HEK293 (cell line): ENCODE results near the gene ATXN2.

ENCODE experiments used
- CTCF ChIA-PET: fragments of 350-600 bp; formaldehyde crosslinking; extraction: SDS; loops from one replicate; lab custom pipeline; 2021; ENCODE audit warnings: antibody characterized with exemption; lab: Yijun Ruan, JAX
- POLR2A ChIA-PET: fragments of 300-600 bp; formaldehyde crosslinking; extraction: SDS; loops from one replicate; lab custom pipeline; 2020; ENCODE audit warnings: antibody characterized with exemption, inconsistent platforms; lab: Yijun Ruan, JAX
- H3K27ac ChIP-seq: fragments of 200-500 bp; sonication (Bioruptor generic); 2 replicates; pipeline ENCODE4 v1.5.1; 2014; ENCODE audit warnings: low read depth, low read length, control low read depth, inconsistent platforms; ENCODE audit errors: extremely low read depth
- H3K36me3 ChIP-seq, 2 experiments: fragments of 200-500 bp in 1 of 2; sonication (Bioruptor generic) in 1 of 2; 1 replicate in 1 of 2; 2 replicates in 1 of 2; pipeline ENCODE4 v1.5.1; 2014 to 2017; ENCODE audit warnings: inconsistent platforms in 2 of 2, low read length in 2 of 2; ENCODE audit not compliant: control insufficient read depth in 2 of 2, insufficient read depth in 1 of 2
- H3K4me1 ChIP-seq: fragments of 200-500 bp; sonication (Bioruptor generic); 2 replicates; pipeline ENCODE4 v1.5.1; 2014; ENCODE audit warnings: mild to moderate bottlenecking, low read length, inconsistent platforms; ENCODE audit not compliant: control insufficient read depth, insufficient read depth
- H3K4me3 ChIP-seq: 2 replicates; pipeline ENCODE4 v1.5.1; 2011; ENCODE audit warnings: low read depth, mild to moderate bottlenecking, control low read depth, low read length, moderate library complexity
- H3K9me3 ChIP-seq: fragments of 200-500 bp; sonication (Bioruptor generic); 2 replicates; pipeline ENCODE4 v1.5.1; 2014; ENCODE audit warnings: low read depth, low read length, inconsistent platforms; ENCODE audit not compliant: control insufficient read depth, insufficient read depth
- HOXA7 ChIP-seq: sonication (generic); formaldehyde crosslinking; IDR thresholded peaks from 2 replicates; pipeline ENCODE4 v1.8.1; 2022; ENCODE audit warnings: missing genetic modification reagents, borderline replicate concordance
- KLF8 ChIP-seq: fragments of 450-650 bp; formaldehyde crosslinking; IDR thresholded peaks from 2 replicates; pipeline ENCODE4 v1.5.1; 2016; ENCODE audit warnings: missing biosample characterization, missing genetic modification characterization
- OVOL3 ChIP-seq: fragments of 450-650 bp; formaldehyde crosslinking; IDR thresholded peaks from 2 replicates; pipeline ENCODE4 v1.5.1; 2016; ENCODE audit warnings: missing biosample characterization, missing genetic modification characterization
- PRDM6 ChIP-seq: fragments of 450-650 bp; formaldehyde crosslinking; IDR thresholded peaks from 2 replicates; pipeline ENCODE4 v1.5.1; 2017; ENCODE audit warnings: missing biosample characterization, missing genetic modification characterization
- SALL2 ChIP-seq: fragments of 450-650 bp; formaldehyde crosslinking; IDR thresholded peaks from 2 replicates; pipeline ENCODE4 v1.5.0; 2017; ENCODE audit warnings: missing biosample characterization, mild to moderate bottlenecking, missing genetic modification characterization, borderline replicate concordance
- SCRT2 ChIP-seq: fragments of 450-650 bp; formaldehyde crosslinking; IDR thresholded peaks from 2 replicates; pipeline ENCODE4 v1.5.1; 2016; ENCODE audit warnings: missing biosample characterization, missing genetic modification characterization
- SETDB1 ChIP-seq: IDR thresholded peaks from one replicate; pipeline ENCODE4 v1.6.1; 2017; ENCODE audit warnings: mild to moderate bottlenecking, low read length, moderate library complexity, mixed read lengths; ENCODE audit not compliant: insufficient read length
- TRIM28 ChIP-seq: IDR thresholded peaks from 2 replicates; pipeline ENCODE4 v1.6.1; 2011; ENCODE audit warnings: low read length, control low read depth, borderline replicate concordance
- ZBTB21 ChIP-seq: fragments of 450-650 bp; formaldehyde crosslinking; IDR thresholded peaks from 2 replicates; pipeline ENCODE4 v1.5.1; 2017; ENCODE audit warnings: missing biosample characterization, missing genetic modification characterization
- ZBTB44 ChIP-seq: fragments of 450-650 bp; IDR thresholded peaks from 2 replicates; pipeline ENCODE4 v1.5.1; 2018; ENCODE audit warnings: missing biosample characterization, mild to moderate bottlenecking, missing genetic modification characterization
- ZBTB6 ChIP-seq: fragments of 450-650 bp; formaldehyde crosslinking; IDR thresholded peaks from 2 replicates; pipeline ENCODE4 v1.5.1; 2017; ENCODE audit warnings: missing biosample characterization, missing genetic modification characterization
- ZFHX2 ChIP-seq: fragments of 450-650 bp; formaldehyde crosslinking; conservative IDR thresholded peaks from 2 replicates; pipeline ENCODE4 v1.5.1; 2016; ENCODE audit warnings: missing biosample characterization, missing genetic modification characterization
- ZFP37 ChIP-seq: fragments of 450-650 bp; formaldehyde crosslinking; IDR thresholded peaks from 2 replicates; pipeline ENCODE4 v1.5.1; 2016; ENCODE audit warnings: missing biosample characterization, missing genetic modification characterization
- ZNF10 ChIP-seq: fragments of 450-650 bp; formaldehyde crosslinking; IDR thresholded peaks from 2 replicates; pipeline ENCODE4 v1.5.1; 2017; ENCODE audit warnings: missing biosample characterization, missing genetic modification characterization
- ZNF24 ChIP-seq: fragments of 450-650 bp; formaldehyde crosslinking; IDR thresholded peaks from 2 replicates; pipeline ENCODE4 v1.5.1; 2016; ENCODE audit warnings: missing biosample characterization, missing genetic modification characterization
- ZNF324 ChIP-seq: fragments of 450-650 bp; formaldehyde crosslinking; IDR thresholded peaks from 2 replicates; pipeline ENCODE4 v1.5.1; 2016; ENCODE audit warnings: missing biosample characterization, missing genetic modification characterization
- ZNF350 ChIP-seq: fragments of 450-650 bp; formaldehyde crosslinking; IDR thresholded peaks from 2 replicates; pipeline ENCODE4 v1.5.0; 2017; ENCODE audit warnings: missing biosample characterization, mild to moderate bottlenecking, missing genetic modification characterization
- ZNF549 ChIP-seq: fragments of 450-650 bp; IDR thresholded peaks from 2 replicates; pipeline ENCODE4 v1.5.1; 2018; ENCODE audit warnings: missing biosample characterization, missing genetic modification characterization, mild to moderate bottlenecking, inconsistent platforms, moderate library complexity
- ZNF629 ChIP-seq: fragments of 450-650 bp; formaldehyde crosslinking; IDR thresholded peaks from 2 replicates; pipeline ENCODE4 v1.5.1; 2017; ENCODE audit warnings: missing biosample characterization, missing genetic modification characterization
- ZNF776 ChIP-seq: fragments of 450-650 bp; formaldehyde crosslinking; IDR thresholded peaks from 2 replicates; pipeline ENCODE4 v1.5.0; 2017; ENCODE audit warnings: missing biosample characterization, missing genetic modification characterization, borderline replicate concordance

The ATXN2 gene

GRCh38 chr12:111616177-111616623, 17.1 kb upstream of the ATXN2 start:
- POLR2A ChIA-PET = no interaction called here
- no peaks in the 10 kb centered on the region for H3K36me3 ChIP-seq
- no peak overlapping the region for H3K4me3 ChIP-seq
- H3K9me3 ChIP-seq = no peaks in the 10 kb centered on the region
- CTCF ChIA-PET = no interaction called here
- H3K4me1 ChIP-seq = no peaks in the 10 kb centered on the region
- no peak overlapping the region for H3K27ac ChIP-seq
- TF ChIP-seq ZNF350 (no peak), ZNF549 (tag by site-specific recombination) (no peak), ZNF629 (tag by site-specific recombination) (no peak), PRDM6 (tag by site-specific recombination) (peak; percentile 74), TRIM28 (no peak), ZFHX2 (tag by site-specific recombination) (no peak), SALL2 (no peak), ZNF324 (tag by site-specific recombination) (no peak), ZBTB21 (no peak)

GRCh38 chr12:111607239-111607638, 8.1 kb upstream of the ATXN2 start:
- Histone ChIP-seq H3K4me3 (no peak overlapping the region), H3K27ac (no peak overlapping the region), H3K4me1 (0 out of 2 replicates have a peak, but pooled peaks cover 4% of the 10 kb centered on the region)
- CTCF ChIA-PET = no interaction called here
- TF ChIP-seq ZNF24 (tag by site-specific recombination) (no peak), ZBTB44 (tag by site-specific recombination) (no peak), ZNF776 (tag by site-specific recombination) (no peak), SCRT2 (tag by site-specific recombination) (0 out of 2 replicates have a peak, but pooled peaks have one; percentile 20), ZBTB6 (tag by site-specific recombination) (0 out of 2 replicates have a peak, but pooled peaks have one; percentile 17), SETDB1 (no peak), OVOL3 (no peak), HOXA7 (CRISPR knock-in tag) (no peak)
- TF ChIP-seq, all 188 proteins: peak for 2
- POLR2A ChIA-PET = no interaction called here
- Histone ChIP-seq H3K9me3 (no peaks in the 10 kb centered on the region), H3K36me3 (no peaks in the 10 kb centered on the region)

GRCh38 chr12:111606767-111607230, 7.7 kb upstream of the ATXN2 start:
- no peaks in the 10 kb centered on the region for H3K9me3 ChIP-seq
- CTCF ChIA-PET = interaction anchor here (0.7 to 1.0 kb wide), 2 partner anchors 63 to 157 kb away, joined by 3 read pairs; no protein-coding TSS in a partner anchor
- no peaks in the 10 kb centered on the region for H3K36me3 ChIP-seq
- H3K4me3 ChIP-seq = no peak overlapping the region
- no peak overlapping the region for H3K27ac ChIP-seq
- POLR2A ChIA-PET = no interaction called here
- TF ChIP-seq ZNF10 (no peak), KLF8 (no peak), ZFP37 (tag by site-specific recombination) (peak; percentile 100)
- H3K4me1 ChIP-seq = 0 out of 2 replicates have a peak, but pooled peaks cover 4% of the 10 kb centered on the region
